NCI-H1436 (cell line): ENCODE measurements around the gene CAPN2.

Experiments used
- DNase-seq: peaks from one replicate; lab custom pipeline; 2025; lab: John Stamatoyannopoulos, UW

The CAPN2 gene

GRCh38 chr1:223761411-223761810, 49.1 kb downstream of the CAPN2 start:
- DNase-seq: no peak

- no peak for DNase-seq
These were observed 50.9 kb downstream of the CAPN2 start for GRCh38 chr1:223763251-223763650.

GRCh38 chr1:223763881-223764280, 51.5 kb downstream of the CAPN2 start:
- no peak for DNase-seq

GRCh38 chr1:223765036-223765718, 52.8 kb downstream of the CAPN2 start:
- DNase-seq: no peak

- DNase-seq: no peak
These were observed 53.5 kb downstream of the CAPN2 start for GRCh38 chr1:223765719-223766340.

- DNase-seq: no peak
These were observed 58.4 kb downstream of the CAPN2 start for GRCh38 chr1:223770621-223771315.

GRCh38 chr1:223771469-223771813, 59.1 kb downstream of the CAPN2 start:
- DNase-seq: peak; percentile 5

GRCh38 chr1:223771814-223772770, 59.8 kb downstream of the CAPN2 start:
- DNase-seq: peak; percentile 16

- no peak for DNase-seq
These were observed 60.4 kb downstream of the CAPN2 start for GRCh38 chr1:223772771-223773160.

GRCh38 chr1:223774134-223774814, 61.9 kb downstream of the CAPN2 start:
- DNase-seq: no peak

GRCh38 chr1:223775054-223775453, 62.7 kb downstream of the CAPN2 start:
- DNase-seq: no peak

GRCh38 chr1:223775711-223776074, 63.4 kb downstream of the CAPN2 start:
- DNase-seq: no peak

- no peak for DNase-seq
These were observed 63.9 kb downstream of the CAPN2 start for GRCh38 chr1:223776075-223776814.

GRCh38 chr1:223776826-223777454, 64.6 kb downstream of the CAPN2 start:
- DNase-seq: no peak

GRCh38 chr1:223780318-223780717, 68.0 kb downstream of the CAPN2 start:
- DNase-seq: no peak

GRCh38 chr1:223780949-223781348, 68.6 kb downstream of the CAPN2 start:
- no peak for DNase-seq

- DNase-seq: no peak
These were observed 71.3 kb downstream of the CAPN2 start for GRCh38 chr1:223783676-223784075.

- DNase-seq: no peak
These were observed 72.2 kb downstream of the CAPN2 start for GRCh38 chr1:223784541-223784940.

GRCh38 chr1:223785808-223786207, 73.5 kb downstream of the CAPN2 start:
- no peak for DNase-seq

GRCh38 chr1:223788746-223789415, 76.5 kb downstream of the CAPN2 start:
- DNase-seq: no peak
